ENCODE results near the gene RGS9.

RGS9 gene

DNA sequence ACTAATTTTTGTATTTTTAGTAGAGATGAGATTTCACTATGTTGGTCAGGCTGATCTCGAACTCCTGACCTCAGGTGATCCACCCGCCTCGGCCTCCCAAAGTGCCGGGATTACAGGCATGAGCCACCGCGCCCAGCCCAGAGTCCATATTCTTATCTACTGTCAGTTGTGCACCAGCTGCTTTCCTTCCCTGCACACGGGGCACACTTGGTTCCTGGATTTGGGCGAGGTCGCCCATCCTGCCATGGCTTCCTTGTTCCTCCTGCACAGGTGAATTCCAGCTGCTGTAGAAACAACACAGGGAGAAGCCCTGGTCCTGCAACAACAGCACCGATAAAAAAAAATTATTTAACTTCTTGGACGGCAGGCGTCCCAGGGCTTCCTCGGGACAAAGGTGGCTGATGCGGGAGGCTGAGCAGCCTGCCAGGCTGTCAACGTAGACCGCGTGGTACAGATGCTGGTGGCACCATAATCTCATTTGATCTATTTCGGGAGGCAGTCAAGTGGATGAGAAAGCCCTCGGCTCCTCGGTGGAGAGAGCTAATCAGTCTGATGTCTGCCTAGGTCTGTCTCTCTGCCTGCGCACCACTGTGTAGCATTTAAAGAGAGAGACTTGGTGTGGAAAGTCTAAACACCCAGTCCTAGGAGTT, 19.1 kb downstream of the RGS9 start:
- no peak overlapping the region for H3K4me2 ChIP-seq (ENCODE audit: low read depth, low read length, poor library complexity, severe bottlenecking)
- no peak overlapping the region for H3K4me3 ChIP-seq (ENCODE audit: insufficient read depth, low read length, poor library complexity, severe bottlenecking)

GRCh38 chr17:65156835-65157565, 19.8 kb downstream of the RGS9 start:
- H3K4me2 ChIP-seq (ENCODE audit: low read depth, low read length, poor library complexity, severe bottlenecking): no peak overlapping the region
- H3K79me2 ChIP-seq (ENCODE audit: insufficient read depth, low read length): no peaks in the 10 kb centered on the region
- no peak overlapping the region for H3K4me3 ChIP-seq (ENCODE audit: insufficient read depth, low read length, poor library complexity, severe bottlenecking)
- no peak for TF ChIP-seq EZH2phosphoT487 (conservative IDR thresholded peaks at IDR 0.05; ENCODE audit: low read length)
- TF ChIP-seq, protein P1, sequence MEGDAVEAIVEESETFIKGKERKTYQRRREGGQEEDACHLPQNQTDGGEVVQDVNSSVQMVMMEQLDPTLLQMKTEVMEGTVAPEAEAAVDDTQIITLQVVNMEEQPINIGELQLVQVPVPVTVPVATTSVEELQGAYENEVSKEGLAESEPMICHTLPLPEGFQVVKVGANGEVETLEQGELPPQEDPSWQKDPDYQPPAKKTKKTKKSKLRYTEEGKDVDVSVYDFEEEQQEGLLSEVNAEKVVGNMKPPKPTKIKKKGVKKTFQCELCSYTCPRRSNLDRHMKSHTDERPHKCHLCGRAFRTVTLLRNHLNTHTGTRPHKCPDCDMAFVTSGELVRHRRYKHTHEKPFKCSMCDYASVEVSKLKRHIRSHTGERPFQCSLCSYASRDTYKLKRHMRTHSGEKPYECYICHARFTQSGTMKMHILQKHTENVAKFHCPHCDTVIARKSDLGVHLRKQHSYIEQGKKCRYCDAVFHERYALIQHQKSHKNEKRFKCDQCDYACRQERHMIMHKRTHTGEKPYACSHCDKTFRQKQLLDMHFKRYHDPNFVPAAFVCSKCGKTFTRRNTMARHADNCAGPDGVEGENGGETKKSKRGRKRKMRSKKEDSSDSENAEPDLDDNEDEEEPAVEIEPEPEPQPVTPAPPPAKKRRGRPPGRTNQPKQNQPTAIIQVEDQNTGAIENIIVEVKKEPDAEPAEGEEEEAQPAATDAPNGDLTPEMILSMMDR (IDR thresholded peaks at IDR 0.05; ENCODE audit: insufficient read depth, low read length, poor library complexity, severe bottlenecking): no peak
- H4K20me1 ChIP-seq (ENCODE audit: low read depth, low read length): no peaks in the 10 kb centered on the region
- H3K27me3 ChIP-seq (ENCODE audit: low read length): no peaks in the 10 kb centered on the region
- no peak overlapping the region for H2AFZ ChIP-seq (ENCODE audit: low read depth, low read length, severe bottlenecking)
- H3F3A ChIP-seq (ENCODE audit: insufficient read depth): no peaks in the 10 kb centered on the region
- H3K9ac ChIP-seq (ENCODE audit: low read length): no peak overlapping the region
- H3K9me3 ChIP-seq (ENCODE audit: insufficient read depth, low read length): no peaks in the 10 kb centered on the region
- H3K9me2 ChIP-seq (replicated peaks; ENCODE audit: insufficient read depth, low read length): no peaks in the 10 kb centered on the region
- no peak overlapping the region for H3K27ac ChIP-seq (ENCODE audit: low read depth, low read length)
- no peaks in the 10 kb centered on the region for H3K36me3 ChIP-seq (ENCODE audit: low read length)

More for the DNA sequence above, 19.1 kb downstream of the RGS9 start:
- H2AFZ ChIP-seq (ENCODE audit: low read depth, low read length, severe bottlenecking): no peak overlapping the region
- no peak overlapping the region for H3K27ac ChIP-seq (ENCODE audit: low read depth, low read length)
- no peak overlapping the region for H3K9ac ChIP-seq (ENCODE audit: low read length)
- no peaks in the 10 kb centered on the region for H3K9me2 ChIP-seq (replicated peaks; ENCODE audit: insufficient read depth, low read length)
- no peaks in the 10 kb centered on the region for H3K79me2 ChIP-seq (ENCODE audit: insufficient read depth, low read length)
- no peaks in the 10 kb centered on the region for H3K9me3 ChIP-seq (ENCODE audit: insufficient read depth, low read length)
- TF ChIP-seq EZH2phosphoT487 (conservative IDR thresholded peaks at IDR 0.05; ENCODE audit: low read length): no peak
- TF ChIP-seq, protein P1 (IDR thresholded peaks at IDR 0.05; ENCODE audit: insufficient read depth, low read length, poor library complexity, severe bottlenecking): no peak
- H3K36me3 ChIP-seq (ENCODE audit: low read length): no peaks in the 10 kb centered on the region
- no peaks in the 10 kb centered on the region for H3F3A ChIP-seq (ENCODE audit: insufficient read depth)
- no peaks in the 10 kb centered on the region for H4K20me1 ChIP-seq (ENCODE audit: low read depth, low read length)
- H3K27me3 ChIP-seq (ENCODE audit: low read length): no peaks in the 10 kb centered on the region

DNA sequence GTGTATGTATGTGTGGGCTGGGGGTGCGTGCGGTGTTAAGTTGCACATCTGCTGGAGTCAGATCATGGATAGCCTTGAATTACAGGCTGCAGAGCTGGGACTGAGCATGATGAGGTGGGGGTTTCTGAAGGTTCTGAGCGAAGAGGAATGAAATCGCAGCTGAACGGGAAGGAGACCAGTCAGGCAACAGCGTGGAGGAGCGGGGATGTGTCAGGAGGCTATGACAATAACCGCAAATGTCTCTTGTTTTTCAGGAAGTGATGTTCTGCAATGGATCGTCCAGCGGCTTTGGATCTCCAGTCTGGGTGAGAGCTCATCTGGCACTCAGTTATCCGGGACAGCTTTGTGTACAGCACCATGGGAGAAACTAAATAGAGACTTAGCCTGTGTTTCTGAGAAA, 20.9 kb downstream of the RGS9 start:
- Histone ChIP-seq H3K9ac (ENCODE audit: low read length) (no peak overlapping the region), H3K27ac (ENCODE audit: low read depth, low read length) (no peak overlapping the region), H3K27me3 (ENCODE audit: low read length) (no peaks in the 10 kb centered on the region), H3K79me2 (ENCODE audit: insufficient read depth, low read length) (no peaks in the 10 kb centered on the region), H3K9me3 (ENCODE audit: insufficient read depth, low read length) (no peaks in the 10 kb centered on the region), H2AFZ (ENCODE audit: low read depth, low read length, severe bottlenecking) (no peak overlapping the region), H3K4me2 (ENCODE audit: low read depth, low read length, poor library complexity, severe bottlenecking) (no peak overlapping the region), H3K9me2 (replicated peaks; ENCODE audit: insufficient read depth, low read length) (no peaks in the 10 kb centered on the region), H3K36me3 (ENCODE audit: low read length) (no peaks in the 10 kb centered on the region), H4K20me1 (ENCODE audit: low read depth, low read length) (no peaks in the 10 kb centered on the region), H3F3A (ENCODE audit: insufficient read depth) (no peaks in the 10 kb centered on the region), H3K4me3 (ENCODE audit: insufficient read depth, low read length, poor library complexity, severe bottlenecking) (no peak overlapping the region)
- TF ChIP-seq, protein P1 (IDR thresholded peaks at IDR 0.05; ENCODE audit: insufficient read depth, low read length, poor library complexity, severe bottlenecking): no peak
- no peak for TF ChIP-seq EZH2phosphoT487 (conservative IDR thresholded peaks at IDR 0.05; ENCODE audit: low read length)

Data from SU-DHL-6 (cell line).